ENCODE results near the gene WDR41.
"Not testable (repeated sequence)": the region's sequence is repeated elsewhere in the genome, so short reads cannot be mapped to it uniquely, and the experiment has no call there.

GRCh38 chr5:77501132-77501531 is 9.0 kb upstream of the WDR41 start:
- not testable (repeated sequence) for TF ChIP-seq CTCF, POLR2A (IDR thresholded peaks at IDR 0.05)
